ENCODE measurements around the gene PON2. TPM values are rescaled to one million over a fixed set of nuclear protein-coding genes. Genes with fewer than 3 reads are reported as not detected.
A peak's percentile ranks its signal among the peaks of the same experiment; 100 is the strongest.

The PON2 gene
- total RNA-seq = 77.1 and 78.1 TPM in 2 replicates
- long read RNA-seq, transcript PON2-202 (9 exons, 1,726 nt) = minor isoform, 52 of 394 reads
- long read RNA-seq, transcript PON2-215 (3 exons, 579 nt) = minor isoform, 11 of 394 reads
- long read RNA-seq, transcript PON2-218 (9 exons, 1,653 nt) = major isoform, 270 of 394 reads
- long read RNA-seq, partial matches to known transcripts = 18 of 394 reads
- long read RNA-seq, other reads (novel, unspliced or antisense) = 40 of 394 reads

- peaks cover 4% of the 10 kb centered on the region for H3K36me3 Mint-ChIP-seq (ENCODE audit: unreplicated experiment)
- H3K27ac Mint-ChIP-seq (ENCODE audit: unreplicated experiment) = peak within 1 kb of the TSS; percentile 99
- H3K4me3 Mint-ChIP-seq (ENCODE audit: unreplicated experiment) = peak within 1 kb of the TSS; percentile 81
- DNase-seq (ENCODE audit: extremely low spot score, unreplicated experiment) = peak; percentile 93
- peaks cover 44% of the 10 kb centered on the region for H3K4me1 Mint-ChIP-seq (ENCODE audit: unreplicated experiment)
- TF ChIP-seq, protein P1, sequence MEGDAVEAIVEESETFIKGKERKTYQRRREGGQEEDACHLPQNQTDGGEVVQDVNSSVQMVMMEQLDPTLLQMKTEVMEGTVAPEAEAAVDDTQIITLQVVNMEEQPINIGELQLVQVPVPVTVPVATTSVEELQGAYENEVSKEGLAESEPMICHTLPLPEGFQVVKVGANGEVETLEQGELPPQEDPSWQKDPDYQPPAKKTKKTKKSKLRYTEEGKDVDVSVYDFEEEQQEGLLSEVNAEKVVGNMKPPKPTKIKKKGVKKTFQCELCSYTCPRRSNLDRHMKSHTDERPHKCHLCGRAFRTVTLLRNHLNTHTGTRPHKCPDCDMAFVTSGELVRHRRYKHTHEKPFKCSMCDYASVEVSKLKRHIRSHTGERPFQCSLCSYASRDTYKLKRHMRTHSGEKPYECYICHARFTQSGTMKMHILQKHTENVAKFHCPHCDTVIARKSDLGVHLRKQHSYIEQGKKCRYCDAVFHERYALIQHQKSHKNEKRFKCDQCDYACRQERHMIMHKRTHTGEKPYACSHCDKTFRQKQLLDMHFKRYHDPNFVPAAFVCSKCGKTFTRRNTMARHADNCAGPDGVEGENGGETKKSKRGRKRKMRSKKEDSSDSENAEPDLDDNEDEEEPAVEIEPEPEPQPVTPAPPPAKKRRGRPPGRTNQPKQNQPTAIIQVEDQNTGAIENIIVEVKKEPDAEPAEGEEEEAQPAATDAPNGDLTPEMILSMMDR (IDR thresholded peaks at IDR 0.05) = no peak
- H3K9me3 Mint-ChIP-seq (ENCODE audit: unreplicated experiment) = no peaks in the 10 kb centered on the region
- H3K27me3 Mint-ChIP-seq (ENCODE audit: unreplicated experiment) = no peaks in the 10 kb centered on the region
These were observed at the start of gene PON2 for GRCh38 chr7:95434557-95435421. Gene PON2, minus strand, starts transcription at chr7:95435028. Its CDS starts 77 bp downstream, at chr7:95434951.

DNA sequence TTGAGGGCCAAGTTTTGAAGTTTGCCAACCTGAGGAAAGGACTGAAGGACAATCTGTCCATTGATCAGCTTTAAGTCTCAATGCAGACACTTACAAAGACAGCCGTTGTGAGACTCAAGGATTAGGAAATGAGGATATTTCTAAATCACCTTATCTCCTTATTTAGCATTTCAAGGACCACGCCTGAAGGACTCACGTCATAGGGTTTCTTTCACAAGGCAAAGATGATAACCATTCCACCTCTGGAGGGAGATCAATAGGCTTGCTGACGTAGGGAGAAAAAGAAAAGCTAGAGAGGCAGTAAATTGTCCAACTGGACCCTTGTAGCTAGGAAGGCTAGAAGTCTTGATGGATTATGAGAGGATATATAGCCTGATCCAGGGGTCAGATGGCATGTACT, 47.6 kb upstream of the PON2 start:
- TF ChIP-seq, protein P1 (IDR thresholded peaks at IDR 0.05) = no peak
- H3K4me1 Mint-ChIP-seq (ENCODE audit: unreplicated experiment) = no peaks in the 10 kb centered on the region
- no peaks in the 10 kb centered on the region for H3K36me3 Mint-ChIP-seq (ENCODE audit: unreplicated experiment)
- H3K9me3 Mint-ChIP-seq (ENCODE audit: unreplicated experiment) = no peaks in the 10 kb centered on the region
- no peak overlapping the region for H3K27ac Mint-ChIP-seq (ENCODE audit: unreplicated experiment)
- H3K4me3 Mint-ChIP-seq (ENCODE audit: unreplicated experiment) = no peak overlapping the region
- H3K27me3 Mint-ChIP-seq (ENCODE audit: unreplicated experiment) = peaks cover 4% of the 10 kb centered on the region
- DNase-seq (ENCODE audit: extremely low spot score, unreplicated experiment) = no peak

DNA sequence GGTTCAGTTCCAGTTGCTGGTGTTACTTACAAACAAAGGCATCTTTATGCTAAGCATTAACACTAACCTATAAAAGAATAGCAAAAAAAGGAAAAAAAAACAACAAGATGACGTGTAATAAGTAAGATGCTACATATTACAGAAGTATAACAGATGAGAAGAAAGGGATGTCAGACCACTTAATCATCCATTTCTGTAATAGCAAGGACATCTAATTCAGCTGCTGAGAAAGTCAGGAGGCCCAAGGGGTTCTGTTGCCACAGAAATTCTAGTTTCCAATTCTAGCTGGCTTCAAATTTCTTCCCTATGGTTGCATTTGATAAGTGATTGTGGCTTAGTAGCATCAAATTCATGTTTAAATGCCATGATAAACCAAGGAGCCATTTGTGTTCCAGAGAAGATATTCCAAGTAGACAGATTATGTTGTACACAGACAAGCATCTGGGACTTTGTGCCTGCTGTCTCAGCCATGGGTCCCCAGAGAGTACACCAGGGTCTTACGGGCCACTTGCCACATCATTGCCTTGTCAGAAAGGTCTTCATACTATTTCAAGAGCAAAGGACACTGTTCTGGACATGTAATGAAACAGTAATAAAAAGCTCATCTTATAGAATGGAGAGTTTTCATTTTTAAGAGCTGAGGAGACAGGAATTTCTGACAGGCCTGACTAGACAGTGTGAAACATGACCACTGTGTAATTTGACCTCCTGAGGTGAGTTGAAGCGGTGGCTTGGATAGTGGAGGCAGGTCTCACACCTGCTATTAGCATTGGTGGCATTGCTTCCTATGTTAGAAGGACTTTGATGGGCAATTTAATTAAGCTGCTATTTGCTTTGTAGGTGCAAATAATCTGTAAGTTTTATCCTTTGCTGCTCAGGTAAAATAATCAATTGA, 46.7 kb upstream of the PON2 start:
- TF ChIP-seq, protein P1 (IDR thresholded peaks at IDR 0.05) = no peak
- Mint-ChIP-seq H3K27ac (ENCODE audit: unreplicated experiment) (no peak overlapping the region), H3K9me3 (ENCODE audit: unreplicated experiment) (no peaks in the 10 kb centered on the region), H3K4me1 (ENCODE audit: unreplicated experiment) (peaks cover 5% of the 10 kb centered on the region), H3K27me3 (ENCODE audit: unreplicated experiment) (peaks cover 5% of the 10 kb centered on the region), H3K36me3 (ENCODE audit: unreplicated experiment) (no peaks in the 10 kb centered on the region), H3K4me3 (ENCODE audit: unreplicated experiment) (no peak overlapping the region)
- DNase-seq (ENCODE audit: extremely low spot score, unreplicated experiment) = no peak

DNA sequence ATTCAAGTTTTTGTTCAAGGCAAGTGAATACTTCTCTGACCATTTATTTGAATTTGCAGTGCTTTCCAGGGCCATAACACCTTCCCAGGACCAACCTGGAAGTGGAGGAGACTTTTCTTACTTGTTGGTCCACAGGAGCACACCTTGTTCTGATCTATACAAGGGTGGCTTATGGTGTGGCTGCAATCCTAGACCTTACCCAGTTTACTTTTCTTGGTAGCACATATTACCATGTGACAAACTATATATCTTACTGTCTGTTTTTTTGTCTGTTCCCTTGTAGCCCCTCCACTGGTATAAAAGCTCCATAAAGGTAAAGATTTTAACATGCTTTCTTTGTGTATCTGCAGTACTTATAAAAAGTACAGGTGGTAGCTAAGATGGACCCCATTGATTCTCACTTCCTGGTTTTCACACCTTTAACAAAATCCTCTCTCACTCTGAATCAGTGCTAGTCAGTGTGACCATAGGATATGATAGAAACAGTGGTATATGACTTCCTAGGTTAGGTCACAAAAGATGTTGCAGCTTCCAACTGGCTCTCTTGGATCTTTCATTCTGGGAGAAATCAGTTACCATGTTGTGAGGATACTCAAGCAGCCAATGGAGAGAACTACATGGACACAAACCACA, 45.3 kb upstream of the PON2 start:
- peaks cover 8% of the 10 kb centered on the region for H3K4me1 Mint-ChIP-seq (ENCODE audit: unreplicated experiment)
- TF ChIP-seq, protein P1 (IDR thresholded peaks at IDR 0.05) = no peak
- DNase-seq (ENCODE audit: extremely low spot score, unreplicated experiment) = no peak
- H3K9me3 Mint-ChIP-seq (ENCODE audit: unreplicated experiment) = no peaks in the 10 kb centered on the region
- H3K4me3 Mint-ChIP-seq (ENCODE audit: unreplicated experiment) = no peak overlapping the region
- no peak overlapping the region for H3K27ac Mint-ChIP-seq (ENCODE audit: unreplicated experiment)
- H3K27me3 Mint-ChIP-seq (ENCODE audit: unreplicated experiment) = peaks cover 3% of the 10 kb centered on the region
- no peaks in the 10 kb centered on the region for H3K36me3 Mint-ChIP-seq (ENCODE audit: unreplicated experiment)
